A549 (cell line): ENCODE measurements around the gene PSD2. TPM values are rescaled to one million over a fixed set of nuclear protein-coding genes. Genes with fewer than 3 reads are reported as not detected.

Experiments used
- ATAC-seq, 2 experiments: fragments of 200-7000 bp in 1 of 2; fragments of >200 bp in 1 of 2; cut with Nextera tagmentation in 1 of 2; cut with Tn5 transposase in 1 of 2; 3 replicates each; pipeline versions ENCODE4 v1.8.0 to v1.9.1; 2018 to 2020; ENCODE audit warnings: mild to moderate bottlenecking in 1 of 2, moderate library complexity in 1 of 2
- CTCF ChIA-PET: fragments of 300-600 bp; sonication (Branson Sonifier 250); formaldehyde crosslinking; extraction: SDS; loops from one replicate; lab custom pipeline; 2021; ENCODE audit warnings: antibody characterized with exemption, inconsistent platforms; lab: Yijun Ruan, JAX
- POLR2A ChIA-PET: fragments of 350-600 bp; formaldehyde crosslinking; extraction: SDS; loops from one replicate; lab custom pipeline; 2021; ENCODE audit warnings: antibody characterized with exemption, inconsistent platforms; lab: Yijun Ruan, JAX
- DNase-seq, 2 experiments: peaks; one replicate each; pipeline versions ENCODE4 v3.0.0 to v3.0.0-alpha.2; 2011 to 2016; ENCODE audit warnings: low read depth in 1 of 2, low spot score in 1 of 2
- FAIRE-seq: peaks from 2 replicates; lab custom pipeline; 2011; peaks lifted over from hg19 to GRCh38; lab: Jason Lieb, UNC
- H3K27ac ChIP-seq, 2 experiments: fragments of >200 bp; sonication (Bioruptor Twin); formaldehyde crosslinking; 3 replicates each; pipeline ENCODE4 v1.5.1; 2016 to 2017
- H3K4me1 ChIP-seq: fragments of >200 bp; sonication (Bioruptor Twin); formaldehyde crosslinking; 3 replicates; pipeline ENCODE4 v1.6.1; 2016
- H3K4me2 ChIP-seq: fragments of >200 bp; sonication (Bioruptor Twin); formaldehyde crosslinking; 3 replicates; pipeline ENCODE4 v1.6.1; 2016
- H3K4me3 ChIP-seq: fragments of >200 bp; sonication (Bioruptor Twin); formaldehyde crosslinking; 3 replicates; pipeline ENCODE4 v1.5.1; 2016
- H3K9me3 ChIP-seq: fragments of >200 bp; sonication (Bioruptor Twin); formaldehyde crosslinking; 3 replicates; pipeline ENCODE4 v1.6.1; 2016
- CBX8 ChIP-seq: fragments of 200-600 bp; sonication (generic); IDR thresholded peaks from 2 replicates; pipeline ENCODE4 v1.6.1; 2016
- ELK1 ChIP-seq: fragments of 150-350 bp; IDR thresholded peaks from 2 replicates; pipeline ENCODE4 v1.6.1; 2014; ENCODE audit warnings: low read depth, mild to moderate bottlenecking, low read length
- ESRRA ChIP-seq: fragments of 150-350 bp; IDR thresholded peaks from 2 replicates; pipeline ENCODE4 v1.6.1; 2014; ENCODE audit warnings: mild to moderate bottlenecking, low read length, borderline replicate concordance
- FOSB ChIP-seq: fragments of 250-450 bp; sonication (Bioruptor Pico); IDR thresholded peaks from 2 replicates; pipeline ENCODE4 v1.5.0; 2020; ENCODE audit warnings: mild to moderate bottlenecking, moderate library complexity
- FOXS1 ChIP-seq: fragments of 250-450 bp; sonication (Bioruptor Pico); IDR thresholded peaks from 2 replicates; pipeline ENCODE4 v1.5.0; 2020; ENCODE audit warnings: mild to moderate bottlenecking, moderate library complexity
- HDAC2 ChIP-seq: fragments of 200-600 bp; sonication (generic); IDR thresholded peaks from 2 replicates; pipeline ENCODE4 v1.6.1; 2016
- HEYL ChIP-seq: fragments of 250-450 bp; sonication (Bioruptor Pico); IDR thresholded peaks from 2 replicates; pipeline ENCODE4 v1.8.0; 2021; ENCODE audit warnings: mild to moderate bottlenecking, moderate library complexity
- JUNB ChIP-seq: fragments of >200 bp; sonication (Bioruptor Twin); formaldehyde crosslinking; IDR thresholded peaks from 2 replicates; pipeline ENCODE4 v1.6.1; 2016
- MAFK ChIP-seq: fragments of 450-650 bp; IDR thresholded peaks from 2 replicates; pipeline ENCODE4 v1.6.1; 2014; ENCODE audit not compliant: partially characterized antibody
- NFE2L2 ChIP-seq: fragments of 150-350 bp; conservative IDR thresholded peaks from 2 replicates; pipeline ENCODE4 v1.6.1; 2014; ENCODE audit warnings: low read length
- NR3C1 ChIP-seq: fragments of >200 bp; sonication (Bioruptor Twin); formaldehyde crosslinking; IDR thresholded peaks from 3 replicates; pipeline ENCODE4 v1.6.1; 2017
- PBX3 ChIP-seq: IDR thresholded peaks from 2 replicates; pipeline ENCODE4 v1.6.1; 2012
- POLR2A ChIP-seq: IDR thresholded peaks from 2 replicates; pipeline ENCODE4 v1.6.1; 2012; ENCODE audit warnings: mild to moderate bottlenecking, low read length
- RAD21 ChIP-seq, 2 experiments: fragments of >200 bp in 1 of 2; sonication (Bioruptor Twin) in 1 of 2; formaldehyde crosslinking in 1 of 2; IDR thresholded peaks in 1 of 2; conservative IDR thresholded peaks in 1 of 2; 2 replicates in 1 of 2; 3 replicates in 1 of 2; pipeline ENCODE4 v1.6.1; 2012 to 2018; ENCODE audit warnings: inconsistent platforms in 1 of 2
- RARB ChIP-seq: fragments of 250-450 bp; sonication (Bioruptor Pico); IDR thresholded peaks from 2 replicates; pipeline ENCODE4 v1.8.0; 2021; ENCODE audit warnings: mild to moderate bottlenecking, moderate library complexity
- REST ChIP-seq: fragments of 200-600 bp; sonication (generic); IDR thresholded peaks from 2 replicates; pipeline ENCODE4 v1.6.1; 2016; ENCODE audit warnings: antibody characterized with exemption, mild to moderate bottlenecking, moderate library complexity
- RNF2 ChIP-seq: fragments of 200-600 bp; sonication (generic); IDR thresholded peaks from 2 replicates; pipeline ENCODE4 v1.6.1; 2016; ENCODE audit warnings: low read depth, mild to moderate bottlenecking, antibody characterized with exemption, moderate library complexity, borderline replicate concordance
- SREBF2 ChIP-seq: fragments of 450-650 bp; IDR thresholded peaks from 2 replicates; pipeline ENCODE4 v1.6.1; 2014; ENCODE audit warnings: mild to moderate bottlenecking, moderate library complexity
- TFCP2L1 ChIP-seq: fragments of 250-450 bp; sonication (Bioruptor Pico); IDR thresholded peaks from 2 replicates; pipeline ENCODE4 v1.5.0; 2021; ENCODE audit warnings: mild to moderate bottlenecking
- ZC3H11A ChIP-seq: fragments of 450-650 bp; IDR thresholded peaks from 2 replicates; pipeline ENCODE4 v1.6.1; 2014; ENCODE audit warnings: antibody characterized with exemption, mild to moderate bottlenecking
- WGBS: methylation state at CpG from one replicate; pipeline ENCODE4 v1.1.6; 2017; ENCODE audit errors: missing lambda C conversion rate; 5-methylcytosine and 5-hydroxymethylcytosine counted together
- polyA plus RNA-seq, 4 experiments: library from polyadenylated mRNA; depleted of rRNA in 3 of 4; stranded (reverse); fragments of >200 nt; fragmentation: RNase III in 1 of 4; extraction: RNeasy Plus Mini Kit Qiagen cat#74134 plus additional on column Dnase treatment in 1 of 4; gene quantifications; 2 replicates in 3 of 4; 3 replicates in 1 of 4; pipeline ENCODE4 v1.2.3, GENCODE V29; 2011 to 2017

The PSD2 gene
- polyA plus RNA-seq, 2 of the 4 experiments (the other 2 are of a cell fraction) = 0.05 TPM; not detected in 1

- 32% methylated on average over 6 of the region's 6 CpGs for WGBS
- ChIA-PET CTCF (no interaction called here), POLR2A (no interaction called here)
- H3K4me3 ChIP-seq = no peak overlapping the region
- FAIRE-seq (no peak), ATAC-seq (no peak), DNase-seq (no peak)
- H3K27ac ChIP-seq = no peak overlapping the region
- no peak overlapping the region for H3K4me2 ChIP-seq
- TF ChIP-seq CBX8 (no peak), POLR2A (no peak), NFE2L2 (no peak), FOSB (CRISPR knock-in tag) (no peak), RNF2 (no peak), NR3C1 (no peak)
- H3K4me1 ChIP-seq = no peaks in the 10 kb centered on the region
- no peaks in the 10 kb centered on the region for H3K9me3 ChIP-seq
Measured at GRCh38 chr5:139829471-139829870, 33.9 kb downstream of the PSD2 start.

GRCh38 chr5:139831624-139832023 lies 36.0 kb downstream of the PSD2 start:
- ChIA-PET CTCF (interaction anchor here (1.5 to 3.0 kb wide), 2 partner anchors 12 to 44 kb away, joined by 4 to 12 read pairs; no protein-coding TSS in a partner anchor), POLR2A (no interaction called here)
- ATAC-seq (no peak), FAIRE-seq (no peak), DNase-seq (no peak)
- H3K4me1 ChIP-seq = no peaks in the 10 kb centered on the region
- no peak overlapping the region for H3K4me2 ChIP-seq
- no peak overlapping the region for H3K27ac ChIP-seq
- no peak overlapping the region for H3K4me3 ChIP-seq
- 2% methylated on average over 3 of the region's 3 CpGs for WGBS
- no peaks in the 10 kb centered on the region for H3K9me3 ChIP-seq
- TF ChIP-seq POLR2A (no peak), RARB (CRISPR knock-in tag) (no peak), JUNB (no peak)

GRCh38 chr5:139833525-139833924 lies 37.9 kb downstream of the PSD2 start:
- no peak for ATAC-seq
- ChIA-PET POLR2A (no interaction called here), CTCF (interaction anchor here (1.1 to 3.0 kb wide), 8 partner anchors 8 to 135 kb away, joined by 3 to 12 read pairs (median 4); no protein-coding TSS in a partner anchor)

GRCh38 chr5:139835656-139836055 lies 40.0 kb downstream of the PSD2 start:
- TF ChIP-seq RAD21 (conservative IDR thresholded peaks at IDR 0.05 in 1 of 2, IDR thresholded peaks at IDR 0.05 in 1 of 2) = no peak
- peak; percentile 82 for TF ChIP-seq REST
- TF ChIP-seq, all 56 proteins: peak for 1
- FAIRE-seq = no peak
- H3K4me2 ChIP-seq = no peak overlapping the region
- ChIA-PET CTCF (interaction anchor here (1.3 to 5.6 kb wide), 3 partner anchors 9 to 70 kb away, joined by 3 to 43 read pairs (median 4); no protein-coding TSS in a partner anchor), POLR2A (no interaction called here)
- no peak for ATAC-seq
- H3K4me3 ChIP-seq = no peak overlapping the region
- no peak overlapping the region for H3K27ac ChIP-seq
- H3K4me1 ChIP-seq = no peaks in the 10 kb centered on the region
- WGBS = 25% methylated on average over 3 of the region's 3 CpGs
- no peak for DNase-seq
- H3K9me3 ChIP-seq = no peaks in the 10 kb centered on the region

More at GRCh38 chr5:139833525-139833924, 37.9 kb downstream of the PSD2 start:
- no peaks in the 10 kb centered on the region for H3K9me3 ChIP-seq
- H3K4me2 ChIP-seq = no peak overlapping the region
- 0% methylated on average over 3 of the region's 3 CpGs for WGBS
- TF ChIP-seq HDAC2 (no peak), MAFK (peak; percentile 88)
- no peaks in the 10 kb centered on the region for H3K4me1 ChIP-seq
- DNase-seq (no peak), FAIRE-seq (no peak)
- no peak overlapping the region for H3K4me3 ChIP-seq
- no peak overlapping the region for H3K27ac ChIP-seq

GRCh38 chr5:139836469-139837208 lies 41.0 kb downstream of the PSD2 start:
- Histone ChIP-seq H3K4me2 (no peak overlapping the region), H3K9me3 (no peaks in the 10 kb centered on the region), H3K27ac (no peak overlapping the region), H3K4me1 (no peaks in the 10 kb centered on the region), H3K4me3 (no peak overlapping the region)
- ChIA-PET POLR2A (no interaction called here), CTCF (interaction anchor here (0.9 to 5.6 kb wide), 6 partner anchors 8 to 133 kb away, joined by 3 to 43 read pairs (median 4); no protein-coding TSS in a partner anchor)
- no peak for DNase-seq
- TF ChIP-seq FOXS1 (CRISPR knock-in tag) (no peak), SREBF2 (no peak), TFCP2L1 (CRISPR knock-in tag) (no peak), ESRRA (no peak), ZC3H11A (no peak), PBX3 (no peak), ELK1 (no peak), HEYL (CRISPR knock-in tag) (no peak)
- 74% methylated on average over 22 of the region's 22 CpGs for WGBS
- no peak for FAIRE-seq
- ATAC-seq = no peak
